Measurements from ENCODE around the gene P4HA1. TPM values are rescaled to one million over a fixed set of nuclear protein-coding genes. Genes with fewer than 3 reads are reported as not detected.

Gene P4HA1
- total RNA-seq (100 to 1,000 TPM in 1 of 9 donors, 10 to 100 TPM in 8; 28.2 to 109 (median 58.9) TPM), polyA plus RNA-seq (10 to 100 TPM in 2 of 3 donors, 1 to 10 TPM in 1; 9.2 to 34.7 (median 14.2) TPM)
- long read RNA-seq, donor 1, transcript P4HA1-202 (15 exons, 2,727 nt): major isoform, 6 of 25 reads
- long read RNA-seq, donor 1, partial matches to known transcripts: 15 of 25 reads
- long read RNA-seq, donor 1, other reads (novel, unspliced or antisense): 0 of 25 reads
- long read RNA-seq, donor 2, partial matches to known transcripts: 0 of 2 reads
- long read RNA-seq, donor 2, other reads (novel, unspliced or antisense): 0 of 2 reads
- long read RNA-seq, donor 3, transcript P4HA1-203 (15 exons, 2,727 nt): major isoform, 11 of 25 reads
- long read RNA-seq, donor 3, transcript P4HA1-202 (15 exons, 2,727 nt): minor isoform, 7 of 25 reads
- long read RNA-seq, donor 3, partial matches to known transcripts: 7 of 25 reads
- long read RNA-seq, donor 3, other reads (novel, unspliced or antisense): 0 of 25 reads
- long read RNA-seq, donor 4, transcript P4HA1-202 (15 exons, 2,727 nt): major isoform, 13 of 29 reads
- long read RNA-seq, donor 4, transcript P4HA1-203 (15 exons, 2,727 nt): minor isoform, 9 of 29 reads
- long read RNA-seq, donor 4, partial matches to known transcripts: 6 of 29 reads
- long read RNA-seq, donor 4, other reads (novel, unspliced or antisense): 1 of 29 reads
- long read RNA-seq, donor 5, transcript P4HA1-203 (15 exons, 2,727 nt): major isoform, 75 of 163 reads
- long read RNA-seq, donor 5, transcript P4HA1-202 (15 exons, 2,727 nt): minor isoform, 62 of 163 reads
- long read RNA-seq, donor 5, partial matches to known transcripts: 2 of 163 reads
- long read RNA-seq, donor 5, other reads (novel, unspliced or antisense): 21 of 163 reads
- long read RNA-seq, donor 6, transcript P4HA1-203 (15 exons, 2,727 nt): major isoform, 8 of 17 reads
- long read RNA-seq, donor 6, partial matches to known transcripts: 3 of 17 reads
- long read RNA-seq, donor 6, other reads (novel, unspliced or antisense): 3 of 17 reads
- long read RNA-seq, donor 7, partial matches to known transcripts: 5 of 7 reads
- long read RNA-seq, donor 7, other reads (novel, unspliced or antisense): 0 of 7 reads
- long read RNA-seq, donor 8, transcript P4HA1-203 (15 exons, 2,727 nt): major isoform, 7 of 31 reads
- long read RNA-seq, donor 8, partial matches to known transcripts: 22 of 31 reads
- long read RNA-seq, donor 8, other reads (novel, unspliced or antisense): 0 of 31 reads
- long read RNA-seq, donor 9, transcript P4HA1-203 (15 exons, 2,727 nt): minor isoform, 5 of 18 reads
- long read RNA-seq, donor 9, transcript P4HA1-202 (15 exons, 2,727 nt): major isoform, 7 of 18 reads
- long read RNA-seq, donor 9, partial matches to known transcripts: 6 of 18 reads
- long read RNA-seq, donor 9, other reads (novel, unspliced or antisense): 0 of 18 reads
- long read RNA-seq, donor 10, partial matches to known transcripts: 0 of 2 reads
- long read RNA-seq, donor 10, other reads (novel, unspliced or antisense): 0 of 2 reads

- Histone ChIP-seq H3K4me1 (replicated peaks in 1 of 2) (peaks cover 9 to 37% of the 10 kb centered on the region in 2 donors), H3K27me3 (no peaks in the 10 kb centered on the region), H3K36me3 (replicated peaks in 1 of 2) (no peaks in the 10 kb centered on the region), H3K4me3 (peak within 1 kb of the TSS in 3 of 4 donors; percentile 58 to 99 (median 59)), H3K9me3 (replicated peaks in 1 of 3) (no peaks in the 10 kb centered on the region), H3K27ac (peak within 1 kb of the TSS; percentile 82 to 99 (median 93))
- peak; percentile 95 to 98 for TF ChIP-seq POLR2A (IDR thresholded peaks at IDR 0.05)
- TF ChIP-seq CTCF (IDR thresholded peaks at IDR 0.05): peak; percentile 37 to 79 (median 65)
- WGBS, 4 donors: 0 to 1% (median 0%) methylated on average over 40 to 75 of the region's 75 CpGs
- DNase-seq: peak; percentile 99 to 100 (median 99)
- intact Hi-C loops (cut with DNase I): no loop called here
These were observed at the start of gene P4HA1 for GRCh38 chr10:73096449-73097304. Gene P4HA1, minus strand, starts transcription at chr10:73096866. Its CDS starts 21,983 bp downstream, at chr10:73074883.

GRCh38 chr10:73141603-73142002 lies 44.9 kb upstream of the P4HA1 start:
- Histone ChIP-seq H3K4me1 (replicated peaks in 1 of 2) (no peaks in the 10 kb centered on the region), H3K36me3 (replicated peaks in 1 of 2) (peaks cover 0 to 94% of the 10 kb centered on the region in 2 donors), H3K9me3 (replicated peaks in 1 of 3) (no peaks in the 10 kb centered on the region), H3K4me3 (no peak overlapping the region), H3K27me3 (no peaks in the 10 kb centered on the region), H3K27ac (no peak overlapping the region)
- TF ChIP-seq CTCF (IDR thresholded peaks at IDR 0.05) (no peak), POLR2A (IDR thresholded peaks at IDR 0.05) (no peak)
- WGBS, 4 donors: 85 to 93% (median 89%) methylated on average over 3 of the region's 3 CpGs
- intact Hi-C loops (cut with DNase I): no loop called here
- DNase-seq: no peak

- WGBS, 4 donors: 68 to 81% (median 74%) methylated on average over 2 of the region's 2 CpGs
- H3K36me3 ChIP-seq (replicated peaks in 1 of 2): peaks cover 0 to 93% of the 10 kb centered on the region in 2 donors
- TF ChIP-seq CTCF (IDR thresholded peaks at IDR 0.05) (no peak), POLR2A (IDR thresholded peaks at IDR 0.05) (no peak)
- intact Hi-C loops (cut with DNase I): no loop called here
- no peak for DNase-seq
- no peaks in the 10 kb centered on the region for H3K27me3 ChIP-seq
- no peaks in the 10 kb centered on the region for H3K9me3 ChIP-seq (replicated peaks in 1 of 3)
- no peak overlapping the region for H3K4me3 ChIP-seq
- H3K27ac ChIP-seq: no peak overlapping the region
- no peaks in the 10 kb centered on the region for H3K4me1 ChIP-seq (replicated peaks in 1 of 2)
These were observed 42.6 kb upstream of the P4HA1 start for GRCh38 chr10:73139251-73139650.
